ENCODE data around the gene KREMEN1. TPM values are rescaled to one million over a fixed set of nuclear protein-coding genes. Genes with fewer than 3 reads are reported as not detected.
"Not testable (repeated sequence)": the region's sequence is repeated elsewhere in the genome, so short reads cannot be mapped to it uniquely, and the experiment has no call there.

KREMEN1 gene
- total RNA-seq, 2 donors from 2014 or later = 39.7 to 44.7 TPM

DNA sequence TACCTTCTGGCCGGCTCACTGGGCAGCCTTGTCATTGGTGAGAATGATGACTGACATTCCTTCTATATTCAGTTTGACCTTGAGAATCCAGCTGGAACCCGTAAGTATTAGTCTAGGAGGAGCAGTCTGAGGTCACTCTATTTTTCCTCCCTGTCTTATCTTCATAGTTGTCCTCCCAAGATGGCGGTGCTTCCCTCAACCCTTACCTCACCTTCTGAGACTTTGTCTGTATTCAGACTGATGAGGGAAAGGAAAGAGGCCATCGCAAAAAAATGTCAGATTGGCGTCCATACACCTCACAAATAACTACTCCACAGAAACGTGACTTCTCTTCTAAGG, 6.0 kb downstream of the KREMEN1 start:
- H3K9me3 ChIP-seq = no peaks in the 10 kb centered on the region
- H3K27ac ChIP-seq = peak overlapping the region; percentile 43 to 53
- no peaks in the 10 kb centered on the region for H3K36me3 ChIP-seq
- no peak overlapping the region for H3K4me3 ChIP-seq
- H3K4me1 ChIP-seq = peaks cover 0 to 56% of the 10 kb centered on the region in 2 donors
- TF ChIP-seq CTCF (IDR thresholded peaks at IDR 0.05) = no peak
- H3K27me3 ChIP-seq = no peaks in the 10 kb centered on the region
- DNase-seq (ENCODE audit: low spot score) = no peak

GRCh38 chr22:29079218-29079901, 6.5 kb downstream of the KREMEN1 start:
- H3K36me3 ChIP-seq = no peaks in the 10 kb centered on the region
- no peak for TF ChIP-seq CTCF (IDR thresholded peaks at IDR 0.05)
- no peak overlapping the region for H3K4me3 ChIP-seq
- no peaks in the 10 kb centered on the region for H3K27me3 ChIP-seq
- H3K4me1 ChIP-seq = peaks cover 0 to 54% of the 10 kb centered on the region in 2 donors
- peak overlapping the region; percentile 43 to 53 for H3K27ac ChIP-seq
- no peak for DNase-seq (ENCODE audit: low spot score)
- H3K9me3 ChIP-seq = no peaks in the 10 kb centered on the region

- peaks cover 0 to 47% of the 10 kb centered on the region in 2 donors for H3K4me1 ChIP-seq
- no peak overlapping the region for H3K4me3 ChIP-seq
- TF ChIP-seq CTCF (IDR thresholded peaks at IDR 0.05) = no peak
- no peak for DNase-seq (ENCODE audit: low spot score)
- H3K36me3 ChIP-seq = no peaks in the 10 kb centered on the region
- H3K27me3 ChIP-seq = no peaks in the 10 kb centered on the region
- no peaks in the 10 kb centered on the region for H3K9me3 ChIP-seq
- H3K27ac ChIP-seq = peak overlapping the region in 1 of 2 donors; percentile 31
Measured at GRCh38 chr22:29080106-29080975, 7.5 kb downstream of the KREMEN1 start.

DNA sequence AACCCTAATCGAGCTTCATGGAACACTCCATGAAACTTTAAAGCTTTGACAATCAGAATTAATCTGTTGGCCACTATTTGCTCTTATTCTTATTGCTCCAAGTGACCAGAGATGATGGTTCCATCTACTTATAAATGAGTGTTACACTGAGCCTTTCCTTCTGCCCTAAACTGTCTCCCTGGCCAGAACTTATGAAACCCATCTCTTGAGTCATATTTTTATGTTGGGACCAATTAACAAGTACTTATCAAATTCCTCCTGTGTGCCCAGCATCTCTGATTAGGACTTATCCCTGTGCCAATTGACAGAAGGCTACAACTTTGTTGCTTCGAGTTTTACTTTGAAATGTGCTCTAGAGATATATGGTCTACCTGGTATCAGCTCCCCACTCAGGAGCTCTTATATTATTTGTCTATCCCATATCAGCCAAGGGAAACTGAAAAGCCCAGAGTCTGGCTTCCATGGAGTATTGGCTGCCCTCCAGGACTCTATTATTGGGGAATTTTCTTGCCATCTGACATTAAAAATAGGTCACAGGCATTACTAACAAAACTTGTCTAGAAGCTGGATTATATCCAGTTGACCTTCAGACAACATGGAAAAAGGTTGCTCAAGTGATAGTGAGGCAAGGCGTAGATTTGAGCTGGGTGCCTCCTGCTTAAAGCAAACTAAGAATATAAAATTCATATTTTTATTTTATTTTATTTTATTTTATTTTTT, 8.8 kb downstream of the KREMEN1 start:
- Histone ChIP-seq H3K36me3 (no peaks in the 10 kb centered on the region), H3K27ac (peak overlapping the region; percentile 50 to 52), H3K9me3 (no peaks in the 10 kb centered on the region), H3K4me3 (no peak overlapping the region), H3K4me1 (peaks cover 0 to 45% of the 10 kb centered on the region in 2 donors), H3K27me3 (no peaks in the 10 kb centered on the region)
- TF ChIP-seq CTCF (IDR thresholded peaks at IDR 0.05) = no peak
- DNase-seq (ENCODE audit: low spot score) = no peak

GRCh38 chr22:29082826-29083545, 10.2 kb downstream of the KREMEN1 start:
- Histone ChIP-seq H3K4me1 (peaks cover 0 to 45% of the 10 kb centered on the region in 2 donors), H3K27me3 (no peaks in the 10 kb centered on the region), H3K4me3 (no peak overlapping the region), H3K27ac (no peak overlapping the region), H3K9me3 (no peaks in the 10 kb centered on the region), H3K36me3 (no peaks in the 10 kb centered on the region)
- no peak for DNase-seq (ENCODE audit: low spot score)
- no peak for TF ChIP-seq CTCF (IDR thresholded peaks at IDR 0.05)

GRCh38 chr22:29083576-29083932, 10.7 kb downstream of the KREMEN1 start:
- H3K36me3 ChIP-seq; H3K9me3 ChIP-seq; DNase-seq (ENCODE audit: low spot score); H3K27ac ChIP-seq; H3K27me3 ChIP-seq; H3K4me3 ChIP-seq: not testable (repeated sequence)
- peaks cover 0 to 43% of the 10 kb centered on the region in 2 donors for H3K4me1 ChIP-seq

Data from right atrium auricular region (tissue), 2 donors.